Left ventricle myocardium inferior (tissue), 1 donor: ENCODE measurements around the gene ANXA6. TPM values are rescaled to one million over a fixed set of nuclear protein-coding genes. Genes with fewer than 3 reads are reported as not detected.

Experiments used
- DNase-seq: peaks from one replicate; pipeline ENCODE4 v3.0.0-alpha.2; 2020
- H3K27ac ChIP-seq: fragments of 200-600 bp; replicated peaks from 2 replicates; pipeline ENCODE4 v1.8.0; 2021
- H3K27me3 ChIP-seq: fragments of 200-600 bp; 2 replicates; pipeline ENCODE4 v1.8.0; 2021; ENCODE audit warnings: low read depth
- H3K36me3 ChIP-seq: fragments of 200-600 bp; 2 replicates; pipeline ENCODE4 v1.8.0; 2021
- H3K4me1 ChIP-seq: fragments of 200-600 bp; 2 replicates; pipeline ENCODE4 v1.8.0; 2021
- H3K4me3 ChIP-seq: fragments of 200-600 bp; 2 replicates; pipeline ENCODE4 v1.8.0; 2021; ENCODE audit warnings: mild to moderate bottlenecking, moderate library complexity
- H3K9me3 ChIP-seq: fragments of 200-600 bp; replicated peaks from 2 replicates; pipeline ENCODE4 v1.8.0; 2021
- intact Hi-C: fragments of 100-400 bp; cut with micrococcal nuclease; formaldehyde crosslinking; loops from one replicate; pipeline ENCODE4 v1.11.0; 2022
- total RNA-seq: library from RNA; stranded (reverse); fragmentation: NEBNext Ultra II Directional; extraction: Animal tissue kit (Norgen Biotek cat#: 25700); gene quantifications from one replicate; pipeline ENCODE4 v1.2.1, GENCODE V29; 2021
- TF ChIP-seq, protein P1 (sequence below): fragments of 200-600 bp; IDR thresholded peaks from 2 replicates; pipeline ENCODE4 v1.8.0; 2021; ENCODE audit warnings: antibody characterized with exemption, mild to moderate bottlenecking, borderline replicate concordance
- donor health status: DM: no; HTN: yes; CAD: no; lungs with severe emphysema.

Gene ANXA6
- total RNA-seq, 1 donor from 2014 or later = 195 TPM

- TF ChIP-seq, protein P1, sequence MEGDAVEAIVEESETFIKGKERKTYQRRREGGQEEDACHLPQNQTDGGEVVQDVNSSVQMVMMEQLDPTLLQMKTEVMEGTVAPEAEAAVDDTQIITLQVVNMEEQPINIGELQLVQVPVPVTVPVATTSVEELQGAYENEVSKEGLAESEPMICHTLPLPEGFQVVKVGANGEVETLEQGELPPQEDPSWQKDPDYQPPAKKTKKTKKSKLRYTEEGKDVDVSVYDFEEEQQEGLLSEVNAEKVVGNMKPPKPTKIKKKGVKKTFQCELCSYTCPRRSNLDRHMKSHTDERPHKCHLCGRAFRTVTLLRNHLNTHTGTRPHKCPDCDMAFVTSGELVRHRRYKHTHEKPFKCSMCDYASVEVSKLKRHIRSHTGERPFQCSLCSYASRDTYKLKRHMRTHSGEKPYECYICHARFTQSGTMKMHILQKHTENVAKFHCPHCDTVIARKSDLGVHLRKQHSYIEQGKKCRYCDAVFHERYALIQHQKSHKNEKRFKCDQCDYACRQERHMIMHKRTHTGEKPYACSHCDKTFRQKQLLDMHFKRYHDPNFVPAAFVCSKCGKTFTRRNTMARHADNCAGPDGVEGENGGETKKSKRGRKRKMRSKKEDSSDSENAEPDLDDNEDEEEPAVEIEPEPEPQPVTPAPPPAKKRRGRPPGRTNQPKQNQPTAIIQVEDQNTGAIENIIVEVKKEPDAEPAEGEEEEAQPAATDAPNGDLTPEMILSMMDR = no peak
- Histone ChIP-seq H3K4me3 (no peak overlapping the region), H3K27me3 (no peaks in the 10 kb centered on the region), H3K9me3 (no peaks in the 10 kb centered on the region), H3K27ac (peak overlapping the region; percentile 73), H3K36me3 (no peaks in the 10 kb centered on the region), H3K4me1 (peaks cover 55% of the 10 kb centered on the region)
- DNase-seq = no peak
- intact Hi-C loops = no loop called here
Observed at GRCh38 chr5:151092762-151093161, 64.8 kb downstream of the ANXA6 start.

DNA sequence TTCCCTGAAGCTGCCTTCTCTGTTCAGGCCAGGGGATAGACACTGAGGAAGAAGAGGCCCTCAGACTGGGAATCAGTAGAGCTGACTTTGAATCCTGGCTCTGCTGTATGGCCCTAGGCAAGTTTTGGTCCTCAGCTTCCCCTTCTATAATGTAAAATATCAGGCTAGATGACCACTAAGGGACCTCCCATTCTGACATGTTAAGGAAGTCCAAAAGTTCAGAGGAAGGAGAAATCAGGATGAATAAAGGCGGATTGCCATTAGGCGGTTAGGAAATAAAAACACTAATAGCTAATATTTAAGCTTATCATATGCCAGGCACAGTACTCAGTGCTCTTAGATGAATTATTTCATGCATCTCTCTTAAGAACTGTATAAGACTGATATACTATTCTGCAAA, 67.9 kb downstream of the ANXA6 start:
- Histone ChIP-seq H3K4me3 (no peak overlapping the region), H3K36me3 (no peaks in the 10 kb centered on the region), H3K9me3 (no peaks in the 10 kb centered on the region), H3K4me1 (peaks cover 62% of the 10 kb centered on the region), H3K27me3 (no peaks in the 10 kb centered on the region), H3K27ac (no peak overlapping the region)
- DNase-seq = no peak
- intact Hi-C loops = no loop called here
- TF ChIP-seq, protein P1 = no peak

GRCh38 chr5:151088986-151089385, 68.6 kb downstream of the ANXA6 start:
- no peaks in the 10 kb centered on the region for H3K36me3 ChIP-seq
- no peak for DNase-seq
- H3K4me3 ChIP-seq = no peak overlapping the region
- H3K4me1 ChIP-seq = peaks cover 58% of the 10 kb centered on the region
- H3K27me3 ChIP-seq = no peaks in the 10 kb centered on the region
- TF ChIP-seq, protein P1 = no peak
- intact Hi-C loops = no loop called here
- no peak overlapping the region for H3K27ac ChIP-seq
- no peaks in the 10 kb centered on the region for H3K9me3 ChIP-seq

DNA sequence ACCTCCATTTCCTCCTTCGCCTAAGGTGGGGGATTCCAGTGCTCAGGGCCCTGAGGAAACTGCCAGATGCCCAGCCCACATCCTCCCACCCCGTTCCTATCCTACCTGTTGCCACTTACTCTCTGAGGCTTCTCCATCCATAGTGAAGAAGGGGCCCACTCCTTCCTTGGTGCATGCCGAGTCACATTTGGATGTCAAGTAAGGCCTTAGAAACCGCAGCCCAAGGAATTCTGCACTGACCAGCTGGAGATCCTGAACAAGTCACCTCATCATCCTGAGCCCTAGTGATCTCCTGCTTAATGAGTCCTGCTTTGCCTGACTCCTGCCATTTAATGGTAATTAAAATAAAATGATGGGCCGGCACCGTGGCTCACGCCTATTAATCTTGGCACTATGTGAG, 70.1 kb downstream of the ANXA6 start:
- H3K27ac ChIP-seq = no peak overlapping the region
- no peaks in the 10 kb centered on the region for H3K27me3 ChIP-seq
- intact Hi-C loops = no loop called here
- H3K36me3 ChIP-seq = no peaks in the 10 kb centered on the region
- no peak overlapping the region for H3K4me3 ChIP-seq
- H3K4me1 ChIP-seq = peaks cover 54% of the 10 kb centered on the region
- no peak for DNase-seq
- H3K9me3 ChIP-seq = no peaks in the 10 kb centered on the region
- TF ChIP-seq, protein P1 = no peak

GRCh38 chr5:151086905-151087360, 70.6 kb downstream of the ANXA6 start:
- no peaks in the 10 kb centered on the region for H3K36me3 ChIP-seq
- peaks cover 59% of the 10 kb centered on the region for H3K4me1 ChIP-seq
- no peaks in the 10 kb centered on the region for H3K9me3 ChIP-seq
- H3K27me3 ChIP-seq = no peaks in the 10 kb centered on the region
- H3K4me3 ChIP-seq = no peak overlapping the region
- H3K27ac ChIP-seq = peak overlapping the region; percentile 79
- intact Hi-C loops = no loop called here
- TF ChIP-seq, protein P1 = no peak
- DNase-seq = no peak
